ENCODE measurements around the gene SAMD10. TPM values are rescaled to one million over a fixed set of nuclear protein-coding genes. Genes with fewer than 3 reads are reported as not detected.
A peak's percentile ranks its signal among the peaks of the same experiment; 100 is the strongest.
"Not testable (repeated sequence)": the region's sequence is repeated elsewhere in the genome, so short reads cannot be mapped to it uniquely, and the experiment has no call there.

SAMD10 gene
- total RNA-seq, 1 donor = 27.7 TPM

DNA sequence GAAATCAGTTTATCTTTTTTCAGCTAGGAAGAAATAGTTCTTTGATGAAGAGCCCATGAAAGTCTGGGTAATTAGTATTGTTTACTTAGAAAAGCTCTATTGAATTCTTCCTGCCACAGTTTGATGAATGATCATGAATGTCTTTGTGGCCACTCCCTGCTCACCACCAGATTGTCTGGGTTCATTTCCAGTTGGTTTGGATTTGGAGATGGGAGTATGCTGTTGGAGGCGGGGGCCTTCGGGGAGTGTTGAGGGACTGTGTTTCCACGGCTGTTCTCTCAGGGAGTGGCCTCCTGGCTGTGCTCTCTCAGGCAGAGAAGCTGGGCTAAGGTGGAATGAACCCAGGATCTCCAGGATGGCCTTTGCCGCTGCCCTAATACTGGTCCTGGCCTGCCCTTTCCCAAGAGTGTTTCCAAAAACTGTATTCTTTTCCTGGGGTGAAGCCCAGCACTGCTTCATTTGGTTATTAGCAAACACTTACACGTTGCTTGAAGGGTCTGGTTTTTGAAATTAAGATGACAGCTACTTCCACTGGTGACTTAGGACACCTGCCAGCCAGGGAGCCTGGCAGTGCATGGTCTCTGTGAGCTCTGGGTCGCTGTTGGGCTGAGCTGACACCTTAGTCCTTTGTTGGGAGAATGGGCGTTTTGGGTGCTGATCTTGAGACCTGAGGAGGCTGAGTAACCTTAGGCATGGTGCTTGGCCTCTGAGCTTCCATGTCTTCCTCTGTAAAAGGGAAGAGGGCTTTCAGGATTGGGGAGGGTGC lies 24.7 kb upstream of the SAMD10 start:
- no peak for DNase-seq (ENCODE audit: low read depth in 2 of 3, low spot score in 2 of 3)

GRCh38 chr20:64001607-64002011 lies 22.2 kb upstream of the SAMD10 start:
- no peak for DNase-seq (ENCODE audit: low read depth in 2 of 3, low spot score in 2 of 3)

- DNase-seq (ENCODE audit: low read depth in 2 of 3, low spot score in 2 of 3) = no peak
Observed at GRCh38 chr20:64000906-64001305, 21.5 kb upstream of the SAMD10 start.

GRCh38 chr20:63982937-63983336 lies 3.5 kb upstream of the SAMD10 start:
- no peak for DNase-seq (ENCODE audit: low read depth in 2 of 3, low spot score in 2 of 3)

DNA sequence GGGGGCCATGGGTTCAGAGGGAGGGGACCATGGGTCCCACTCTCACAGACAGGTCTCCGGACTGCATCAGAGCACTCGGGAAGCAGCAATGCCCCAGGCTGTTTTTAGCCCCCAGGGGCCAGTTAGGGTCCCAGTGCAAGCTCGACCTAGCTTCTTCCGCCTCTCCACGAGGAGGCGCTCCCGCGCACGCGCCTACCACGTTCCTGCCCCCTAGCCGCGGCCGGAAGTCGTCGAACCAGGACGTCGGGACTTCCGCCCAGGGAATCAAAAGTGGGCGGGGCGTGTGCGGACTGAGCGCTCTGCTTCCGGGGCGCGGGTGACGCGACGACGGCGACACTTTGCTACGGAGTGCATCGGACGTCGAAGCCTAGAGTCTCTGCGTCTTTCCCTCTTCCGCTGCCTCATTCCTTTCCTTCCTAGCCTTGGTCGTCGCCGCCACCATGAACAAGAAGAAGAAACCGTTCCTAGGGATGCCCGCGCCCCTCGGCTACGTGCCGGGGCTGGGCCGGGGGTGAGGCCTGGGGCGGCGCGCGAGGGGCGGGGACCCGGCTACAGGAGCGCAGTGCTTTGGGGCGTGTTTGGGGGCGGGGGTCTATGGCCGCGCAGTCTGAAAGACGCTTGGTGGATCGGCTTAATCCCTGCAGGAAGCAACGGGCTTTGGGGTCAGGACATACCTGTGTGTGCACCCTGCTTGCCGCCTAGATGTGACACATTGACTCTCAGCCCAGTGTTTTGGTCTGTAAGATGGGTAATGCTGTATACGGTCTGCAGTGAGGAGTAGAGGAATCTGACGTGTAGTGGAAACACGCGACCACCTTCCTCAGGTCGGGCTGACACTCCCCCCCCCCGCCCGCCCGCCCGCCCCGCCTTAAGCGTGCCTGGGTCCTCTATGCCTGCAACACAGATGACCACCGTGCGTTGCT lies 1.6 kb upstream of the SAMD10 start, which contains the start of gene PRPF6:
TSS of gene PRPF6 (plus strand) at position 327 of the 923 bp plus-strand sequence. CDS start at position 441, 114 bp downstream.
- DNase-seq (ENCODE audit: low read depth in 2 of 3, low spot score in 2 of 3) = peak; percentile 88 to 98 (median 96)

GRCh38 chr20:63980317-63980805 lies 919 bp upstream of the SAMD10 start:
- DNase-seq (ENCODE audit: low read depth in 2 of 3, low spot score in 2 of 3) = no peak

DNA sequence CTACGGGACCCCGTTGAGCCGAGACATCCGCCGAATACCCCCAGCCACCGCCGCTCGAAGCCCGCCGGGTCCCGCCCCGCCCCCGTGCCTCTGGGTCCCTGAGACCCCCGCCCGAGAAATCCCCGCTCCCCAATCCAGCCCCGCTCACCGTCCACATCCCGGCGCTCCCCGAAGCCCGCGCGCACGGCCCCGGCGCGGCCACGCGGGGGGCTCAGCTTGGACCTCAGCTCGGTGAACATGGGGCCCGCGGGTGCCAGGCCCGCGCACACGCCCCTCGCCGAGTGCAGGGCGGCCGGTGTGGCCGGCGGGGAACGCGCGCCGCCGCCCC lies 249 bp downstream of the SAMD10 start:
- DNase-seq (ENCODE audit: low read depth in 2 of 3, low spot score in 2 of 3) = no peak

DNA sequence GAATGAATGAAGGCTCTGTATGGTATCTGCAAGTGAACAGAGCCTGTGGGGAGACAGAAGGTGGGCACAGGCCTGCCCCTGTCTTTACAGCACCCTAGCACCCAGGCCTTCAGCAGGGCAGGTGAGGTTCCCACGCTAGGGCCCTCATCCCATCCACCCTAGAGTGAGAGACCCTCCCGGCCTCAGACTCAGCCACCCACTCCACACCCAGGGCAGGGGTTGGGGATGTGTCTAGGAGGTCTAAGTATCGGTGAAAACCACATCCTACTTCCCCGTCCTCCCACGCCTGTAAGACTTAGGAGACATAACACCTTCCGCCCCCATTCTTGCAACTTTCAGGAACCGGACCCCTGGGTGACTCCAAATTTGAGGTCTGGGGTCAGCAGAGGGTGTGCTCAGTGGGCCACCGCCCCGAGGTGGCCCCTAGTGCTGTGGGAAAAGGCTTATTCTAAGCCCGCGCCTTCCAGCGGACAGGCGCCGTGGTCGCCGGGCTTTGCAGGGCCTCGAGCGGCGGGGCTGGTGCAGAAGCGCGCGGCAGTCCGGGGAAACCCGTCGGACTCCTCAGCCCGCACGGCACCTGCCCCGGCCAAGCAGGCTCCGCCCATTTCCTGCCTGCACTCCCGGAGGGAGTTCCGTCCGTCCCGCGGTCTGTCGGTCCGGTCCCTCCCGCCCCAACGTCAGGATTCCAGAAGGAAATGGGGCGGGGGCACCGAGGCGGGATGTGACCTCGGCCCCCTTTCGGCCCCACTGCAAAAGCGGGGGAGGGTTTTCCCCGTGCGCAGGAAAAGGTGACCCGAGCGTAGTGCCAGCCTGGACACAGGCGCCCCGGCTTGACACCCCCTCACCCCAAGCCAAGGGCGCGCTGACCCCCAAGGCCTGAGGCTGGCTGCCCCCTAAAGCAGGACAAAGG lies 868 bp downstream of the SAMD10 start:
- DNase-seq (ENCODE audit: low read depth in 2 of 3, low spot score in 2 of 3) = no peak

- DNase-seq (ENCODE audit: low read depth in 2 of 3, low spot score in 2 of 3) = peak in 1 of 3 donors; percentile 32
Observed at GRCh38 chr20:63977739-63978276, 1.6 kb downstream of the SAMD10 start.

GRCh38 chr20:63976980-63977738 lies 2.3 kb downstream of the SAMD10 start:
- DNase-seq (ENCODE audit: low read depth in 2 of 3, low spot score in 2 of 3) = no peak

DNA sequence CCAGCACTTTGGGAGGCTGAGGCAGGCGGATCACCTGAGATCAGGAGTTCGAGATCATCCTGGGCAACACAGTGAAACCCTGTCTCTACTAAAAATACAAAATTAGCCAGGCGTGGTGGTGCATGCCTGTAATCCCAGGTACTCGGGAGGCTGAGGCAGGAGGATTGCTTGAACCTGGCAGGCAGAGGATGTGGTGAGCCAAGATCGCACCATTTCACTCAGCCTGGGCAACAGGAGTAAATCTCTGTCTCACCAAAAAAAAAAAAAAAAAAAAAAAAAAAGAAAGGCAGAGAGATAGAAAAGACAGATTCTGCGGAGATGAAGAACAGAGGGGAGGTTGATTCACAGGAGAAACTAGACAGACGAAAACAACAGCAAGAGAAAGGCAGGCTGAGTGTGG lies 2.9 kb downstream of the SAMD10 start:
- DNase-seq (ENCODE audit: low read depth in 2 of 3, low spot score in 2 of 3) = not testable (repeated sequence)

DNA sequence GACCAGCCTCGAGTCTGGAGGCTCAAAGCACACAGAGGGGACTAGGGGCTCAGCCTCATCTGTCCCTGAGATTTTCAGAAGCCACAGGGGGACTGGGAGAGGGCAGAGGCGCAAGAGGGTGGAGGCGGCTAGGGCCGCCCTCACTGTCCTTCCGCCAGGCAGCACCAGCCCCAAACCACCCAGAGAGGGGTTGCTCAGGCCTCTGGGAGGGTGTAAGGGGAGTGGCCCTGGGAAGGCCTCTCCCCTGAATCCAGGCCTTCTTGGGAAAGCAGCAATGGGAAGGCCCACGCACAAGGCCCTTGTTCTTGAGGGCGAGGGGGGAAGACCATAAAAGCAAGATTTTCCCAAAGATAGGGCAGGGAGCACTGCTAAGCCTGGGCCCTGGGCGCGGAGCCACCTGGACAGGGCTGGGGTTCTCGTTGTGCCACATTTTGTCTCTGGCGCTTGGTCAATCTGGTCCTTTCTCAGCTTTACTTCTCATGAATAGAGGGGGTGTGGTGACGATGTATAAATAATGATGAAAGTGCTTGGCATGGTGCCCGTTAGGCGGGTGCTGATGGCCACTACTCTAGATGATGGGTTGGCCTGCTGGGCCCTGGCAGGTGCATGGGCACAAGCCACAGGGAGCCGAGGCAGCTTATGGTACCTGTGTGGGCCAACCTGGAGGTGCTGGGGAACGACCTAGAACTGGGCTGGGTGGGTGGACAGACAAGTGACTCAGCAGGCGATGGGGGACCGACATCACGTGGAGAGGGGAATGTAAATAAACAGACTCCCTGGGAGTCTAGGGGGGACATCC lies 4.8 kb downstream of the SAMD10 start:
- DNase-seq (ENCODE audit: low read depth in 2 of 3, low spot score in 2 of 3) = no peak

GRCh38 chr20:63973636-63974401 lies 5.6 kb downstream of the SAMD10 start:
- peak in 2 of 3 donors; percentile 76 to 81 for DNase-seq (ENCODE audit: low read depth in 2 of 3, low spot score in 2 of 3)

- DNase-seq (ENCODE audit: low read depth in 2 of 3, low spot score in 2 of 3) = no peak
Observed at GRCh38 chr20:63973160-63973479, 6.3 kb downstream of the SAMD10 start.

GRCh38 chr20:63972312-63973159 lies 6.9 kb downstream of the SAMD10 start:
- no peak for DNase-seq (ENCODE audit: low read depth in 2 of 3, low spot score in 2 of 3)

DNA sequence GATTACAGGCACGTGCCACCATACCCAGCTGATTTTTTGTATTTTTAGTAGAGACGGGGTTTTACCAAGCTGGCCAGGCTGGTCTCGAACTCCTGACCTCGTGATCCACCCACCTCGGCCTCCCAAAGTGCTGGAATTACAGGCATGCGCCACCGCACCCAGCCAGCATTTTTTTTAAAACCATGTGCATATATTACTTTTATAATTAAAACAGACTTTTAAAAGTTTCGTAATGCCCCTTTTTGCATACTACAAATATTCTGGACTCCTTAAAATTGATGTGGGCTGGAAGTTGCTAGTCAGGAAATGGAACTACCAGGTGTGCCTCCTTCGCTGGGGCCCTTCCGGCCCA lies 7.5 kb downstream of the SAMD10 start:
- not testable (repeated sequence) for DNase-seq (ENCODE audit: low read depth in 2 of 3, low spot score in 2 of 3)

GRCh38 chr20:63970714-63971431 lies 8.6 kb downstream of the SAMD10 start:
- DNase-seq (ENCODE audit: low read depth in 2 of 3, low spot score in 2 of 3) = no peak
